ENCODE data around the gene AP5Z1. TPM values are rescaled to one million over a fixed set of nuclear protein-coding genes. Genes with fewer than 3 reads are reported as not detected.

AP5Z1 gene
- total and polyA plus RNA-seq, 2 of the 4 experiments (the other 2 are of a cell fraction), result 9.7 to 38.7 TPM

DNA sequence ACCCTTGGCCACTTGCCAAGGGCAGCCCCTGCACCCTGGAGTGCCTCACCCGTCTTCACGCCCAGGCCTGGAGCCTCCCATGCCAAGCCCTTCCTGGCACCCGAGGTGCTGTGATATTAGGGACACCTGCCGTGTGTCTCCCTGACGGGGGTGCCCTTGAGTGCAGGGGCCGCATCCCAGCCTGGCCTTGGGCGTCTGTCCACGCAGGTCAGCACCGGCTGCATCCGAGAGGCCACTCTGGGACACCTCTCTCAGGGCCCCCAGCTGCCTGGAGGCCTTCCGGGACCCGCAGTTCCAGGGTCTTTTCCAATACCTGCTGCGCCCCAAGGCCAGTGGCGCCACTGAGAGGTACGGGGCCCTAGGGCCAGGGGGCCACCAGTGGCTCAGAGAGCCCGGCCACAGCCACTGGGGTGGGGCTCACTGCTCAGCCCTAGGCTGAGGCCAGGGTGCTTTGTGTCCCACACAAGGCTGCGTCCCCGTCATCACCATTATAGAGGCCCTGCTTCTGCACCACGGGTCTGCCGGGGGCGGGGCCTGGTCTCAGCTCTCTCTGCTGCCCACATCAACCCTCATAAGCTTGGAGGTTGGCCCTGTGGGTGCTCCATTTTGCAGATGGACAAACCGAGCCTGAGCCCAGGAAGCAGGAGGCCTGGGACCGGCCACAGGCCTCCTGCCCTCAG is 12.7 kb downstream of the AP5Z1 start:
- WGBS, 2 experiments (ENCODE audit: extremely low coverage in 2 of 2, insufficient read length in 1 of 2), result 87% methylated on average over 13 of the region's 23 CpGs; no CpG with 5 or more reads in 1 of the 2 experiments
- Histone ChIP-seq H3K23ac (ENCODE audit: low read depth, low read length) (no peak overlapping the region), H2AK9ac (replicated peaks; ENCODE audit: low read depth, low read length, poor library complexity) (no peak overlapping the region), H4K91ac (ENCODE audit: insufficient read depth, low read depth, low read length) (no peak overlapping the region), H3K4me3 (ENCODE audit: insufficient read depth, low read depth, low read length) (no peak overlapping the region), H4K20me1 (ENCODE audit: insufficient read depth, low read length) (no peaks in the 10 kb centered on the region; the same call in 1 of the 2 replicates), H3K18ac (ENCODE audit: low read depth, low read length) (no peak overlapping the region), H3K4me2 (ENCODE audit: low read depth, low read length) (no peak overlapping the region), H2BK120ac (ENCODE audit: low read depth, low read length) (no peak overlapping the region), H3K4me1 (ENCODE audit: control insufficient read depth, insufficient read depth, low read length) (no peaks in the 10 kb centered on the region), H2BK5ac (ENCODE audit: low read depth, low read length, poor library complexity, severe bottlenecking) (no peak overlapping the region), H3K9me1 (ENCODE audit: insufficient read depth, low read length) (no peaks in the 10 kb centered on the region), H3K79me1 (ENCODE audit: low read depth in 1 of 2, low read length in 2 of 2) (no peaks in the 10 kb centered on the region), H2AK5ac (ENCODE audit: low read depth, low read length) (no peak overlapping the region), H4K5ac (ENCODE audit: low read depth, low read length) (no peak overlapping the region), H3K4ac (ENCODE audit: low read depth, low read length) (no peak overlapping the region), H3K9ac (ENCODE audit: low read depth, low read length) (no peak overlapping the region), H4K8ac (ENCODE audit: low read depth in 2 of 2, low read length in 2 of 2) (no peak overlapping the region), H3K14ac (replicated peaks; ENCODE audit: low read depth, low read length) (no peak overlapping the region), H2AFZ (replicated peaks; ENCODE audit: low read length, poor library complexity) (no peak overlapping the region), H3K27me3 (ENCODE audit: control insufficient read depth, insufficient read depth, low read length) (no peaks in the 10 kb centered on the region), H3K36me3 (ENCODE audit: control insufficient read depth, insufficient read depth, low read length) (peaks cover 83% of the 10 kb centered on the region), H2BK15ac (ENCODE audit: low read depth, low read length) (no peak overlapping the region), H3K9me3 (ENCODE audit: control insufficient read depth, insufficient read depth, low read length) (no peaks in the 10 kb centered on the region), H2BK20ac (ENCODE audit: low read depth, low read length) (no peak overlapping the region), H3K56ac (ENCODE audit: extremely low read depth, insufficient read depth, low read length) (no peak overlapping the region), H3K27ac (ENCODE audit: insufficient read depth, low read length) (no peak overlapping the region)
- no TSS peak for BruUV-seq (replicated peaks)
- dilution Hi-C loops (cut with HindIII; ENCODE audit: low sequenced_read_pairs, unreplicated experiment), result no loop called here
- ATAC-seq (ENCODE audit: low read depth) (no peak), DNase-seq (no peak)
- in situ Hi-C loops (cut with MboI; ENCODE audit: low sequenced_read_pairs), result no loop called here
- ChIA-PET POLR2A (ENCODE audit: unreplicated experiment) (no interaction called here), CTCF (no interaction called here)
- intact Hi-C loops (cut with micrococcal nuclease), result no loop called here
- TF ChIP-seq FOS (IDR thresholded peaks at IDR 0.05; ENCODE audit: low read depth, low read length) (no peak), USF2 (IDR thresholded peaks at IDR 0.05; ENCODE audit: low read depth, low read length) (no peak), POLR2A (IDR thresholded peaks at IDR 0.05; ENCODE audit: low read depth, low read length) (no peak), NFE2L2 (IDR thresholded peaks at IDR 0.05; ENCODE audit: low read depth, low read length) (no peak), MAFK (IDR thresholded peaks at IDR 0.05; ENCODE audit: low read depth, low read length) (no peak), SMC3 (IDR thresholded peaks at IDR 0.05; ENCODE audit: low read depth, low read length) (no peak), RFX5 (IDR thresholded peaks at IDR 0.05; ENCODE audit: low read depth, low read length) (no peak), MAZ (IDR thresholded peaks at IDR 0.05; ENCODE audit: borderline replicate concordance, low read depth, low read length) (no peak), BHLHE40 (IDR thresholded peaks at IDR 0.05; ENCODE audit: low read depth, low read length) (no peak), RAD21 (IDR thresholded peaks at IDR 0.05; ENCODE audit: low read length) (no peak), ELK1 (IDR thresholded peaks at IDR 0.05; ENCODE audit: borderline replicate concordance, low read depth, low read length) (no peak), CHD1 (IDR thresholded peaks at IDR 0.05; ENCODE audit: low read depth, low read length) (no peak), MXI1 (IDR thresholded peaks at IDR 0.05; ENCODE audit: borderline replicate concordance, low read depth, low read length) (no peak), CEBPB (IDR thresholded peaks at IDR 0.05; ENCODE audit: low read depth, low read length) (no peak), RCOR1 (IDR thresholded peaks at IDR 0.05; ENCODE audit: insufficient replicate concordance, low read length) (no peak)
- TF ChIP-seq, protein P1, sequence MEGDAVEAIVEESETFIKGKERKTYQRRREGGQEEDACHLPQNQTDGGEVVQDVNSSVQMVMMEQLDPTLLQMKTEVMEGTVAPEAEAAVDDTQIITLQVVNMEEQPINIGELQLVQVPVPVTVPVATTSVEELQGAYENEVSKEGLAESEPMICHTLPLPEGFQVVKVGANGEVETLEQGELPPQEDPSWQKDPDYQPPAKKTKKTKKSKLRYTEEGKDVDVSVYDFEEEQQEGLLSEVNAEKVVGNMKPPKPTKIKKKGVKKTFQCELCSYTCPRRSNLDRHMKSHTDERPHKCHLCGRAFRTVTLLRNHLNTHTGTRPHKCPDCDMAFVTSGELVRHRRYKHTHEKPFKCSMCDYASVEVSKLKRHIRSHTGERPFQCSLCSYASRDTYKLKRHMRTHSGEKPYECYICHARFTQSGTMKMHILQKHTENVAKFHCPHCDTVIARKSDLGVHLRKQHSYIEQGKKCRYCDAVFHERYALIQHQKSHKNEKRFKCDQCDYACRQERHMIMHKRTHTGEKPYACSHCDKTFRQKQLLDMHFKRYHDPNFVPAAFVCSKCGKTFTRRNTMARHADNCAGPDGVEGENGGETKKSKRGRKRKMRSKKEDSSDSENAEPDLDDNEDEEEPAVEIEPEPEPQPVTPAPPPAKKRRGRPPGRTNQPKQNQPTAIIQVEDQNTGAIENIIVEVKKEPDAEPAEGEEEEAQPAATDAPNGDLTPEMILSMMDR (conservative IDR thresholded peaks at IDR 0.05; ENCODE audit: low read depth, low read length), result no peak
